A549 (cell line): Measurements from ENCODE around the gene LMAN1L.

ENCODE experiments used
- CTCF ChIP-seq: fragments of >200 bp; sonication (Bioruptor Twin); formaldehyde crosslinking; IDR thresholded peaks from 3 replicates; pipeline ENCODE4 v1.5.1; 2016
- ESRRA ChIP-seq: fragments of 150-350 bp; IDR thresholded peaks from 2 replicates; pipeline ENCODE4 v1.6.1; 2014; ENCODE audit warnings: mild to moderate bottlenecking, low read length, borderline replicate concordance
- HOXA7 ChIP-seq: fragments of 250-450 bp; sonication (Bioruptor Pico); IDR thresholded peaks from 2 replicates; pipeline ENCODE4 v1.5.0; 2020; ENCODE audit warnings: mild to moderate bottlenecking, moderate library complexity
- POLR2A ChIP-seq: IDR thresholded peaks from 2 replicates; pipeline ENCODE4 v1.6.1; 2012; ENCODE audit warnings: mild to moderate bottlenecking, low read length
- RAD21 ChIP-seq, 2 experiments: fragments of >200 bp in 1 of 2; sonication (Bioruptor Twin) in 1 of 2; formaldehyde crosslinking in 1 of 2; IDR thresholded peaks in 1 of 2; conservative IDR thresholded peaks in 1 of 2; 2 replicates in 1 of 2; 3 replicates in 1 of 2; pipeline ENCODE4 v1.6.1; 2012 to 2018; ENCODE audit warnings: inconsistent platforms in 1 of 2
- TF ChIP-seq, protein P1 (sequence below): fragments of 200-600 bp; sonication (generic); IDR thresholded peaks from 2 replicates; pipeline ENCODE4 v1.6.1; 2016; ENCODE audit warnings: antibody characterized with exemption, mild to moderate bottlenecking, moderate library complexity

GRCh38 chr15:74827614-74828013, 15.0 kb downstream of the LMAN1L start:
- no peak for TF ChIP-seq RAD21 (conservative IDR thresholded peaks at IDR 0.05 in 1 of 2, IDR thresholded peaks at IDR 0.05 in 1 of 2)
- no peak for TF ChIP-seq HOXA7 (CRISPR knock-in tag)
- TF ChIP-seq ESRRA, result no peak
- no peak for TF ChIP-seq POLR2A
- TF ChIP-seq, protein P1, sequence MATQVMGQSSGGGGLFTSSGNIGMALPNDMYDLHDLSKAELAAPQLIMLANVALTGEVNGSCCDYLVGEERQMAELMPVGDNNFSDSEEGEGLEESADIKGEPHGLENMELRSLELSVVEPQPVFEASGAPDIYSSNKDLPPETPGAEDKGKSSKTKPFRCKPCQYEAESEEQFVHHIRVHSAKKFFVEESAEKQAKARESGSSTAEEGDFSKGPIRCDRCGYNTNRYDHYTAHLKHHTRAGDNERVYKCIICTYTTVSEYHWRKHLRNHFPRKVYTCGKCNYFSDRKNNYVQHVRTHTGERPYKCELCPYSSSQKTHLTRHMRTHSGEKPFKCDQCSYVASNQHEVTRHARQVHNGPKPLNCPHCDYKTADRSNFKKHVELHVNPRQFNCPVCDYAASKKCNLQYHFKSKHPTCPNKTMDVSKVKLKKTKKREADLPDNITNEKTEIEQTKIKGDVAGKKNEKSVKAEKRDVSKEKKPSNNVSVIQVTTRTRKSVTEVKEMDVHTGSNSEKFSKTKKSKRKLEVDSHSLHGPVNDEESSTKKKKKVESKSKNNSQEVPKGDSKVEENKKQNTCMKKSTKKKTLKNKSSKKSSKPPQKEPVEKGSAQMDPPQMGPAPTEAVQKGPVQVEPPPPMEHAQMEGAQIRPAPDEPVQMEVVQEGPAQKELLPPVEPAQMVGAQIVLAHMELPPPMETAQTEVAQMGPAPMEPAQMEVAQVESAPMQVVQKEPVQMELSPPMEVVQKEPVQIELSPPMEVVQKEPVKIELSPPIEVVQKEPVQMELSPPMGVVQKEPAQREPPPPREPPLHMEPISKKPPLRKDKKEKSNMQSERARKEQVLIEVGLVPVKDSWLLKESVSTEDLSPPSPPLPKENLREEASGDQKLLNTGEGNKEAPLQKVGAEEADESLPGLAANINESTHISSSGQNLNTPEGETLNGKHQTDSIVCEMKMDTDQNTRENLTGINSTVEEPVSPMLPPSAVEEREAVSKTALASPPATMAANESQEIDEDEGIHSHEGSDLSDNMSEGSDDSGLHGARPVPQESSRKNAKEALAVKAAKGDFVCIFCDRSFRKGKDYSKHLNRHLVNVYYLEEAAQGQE, result no peak
- TF ChIP-seq CTCF, result no peak
